Vagina (tissue), 2 donors: Measurements from ENCODE around the gene HOXB1. TPM values are rescaled to one million over a fixed set of nuclear protein-coding genes. Genes with fewer than 3 reads are reported as not detected.
A peak's percentile ranks its signal among the peaks of the same experiment; 100 is the strongest.

ENCODE experiments used
- DNase-seq, 2 donors: peaks; one replicate each; pipeline ENCODE4 v3.0.0-alpha.2; 2017; ENCODE audit errors: extremely low spot score in 2 of 2
- H3K27ac ChIP-seq: fragments of 200-600 bp; sonication (generic); one replicate; pipeline ENCODE4 v1.5.1; 2019
- H3K27me3 ChIP-seq: fragments of 200-600 bp; sonication (generic); one replicate; pipeline ENCODE4 v1.5.1; 2019
- H3K36me3 ChIP-seq, 2 donors: fragments of 200-600 bp; sonication (generic); one replicate each; pipeline ENCODE4 v1.5.1; 2017 to 2019
- H3K4me1 ChIP-seq: fragments of 200-600 bp; sonication (generic); one replicate; pipeline ENCODE4 v1.5.1; 2019
- H3K4me3 ChIP-seq, 2 donors: fragments of 200-600 bp; sonication (generic); 1 replicate in 1 of 2; 2 replicates in 1 of 2; pipeline ENCODE4 v1.5.1; 2016 to 2019
- H3K9me3 ChIP-seq: fragments of 200-600 bp; sonication (generic); one replicate; pipeline ENCODE4 v1.5.1; 2019
- POLR2A ChIP-seq, 2 donors: fragments of 450-650 bp; IDR thresholded peaks; one replicate each; pipeline ENCODE4 v1.6.1; 2017; ENCODE audit warnings: antibody characterized with exemption in 2 of 2, mild to moderate bottlenecking in 2 of 2, moderate library complexity in 2 of 2
- POLR2AphosphoS5 ChIP-seq, 2 donors: sonication (generic); formaldehyde crosslinking; IDR thresholded peaks; one replicate each; pipeline ENCODE4 v1.9.0; 2017; ENCODE audit warnings: antibody characterized with exemption in 2 of 2, mild to moderate bottlenecking in 2 of 2, low read depth in 1 of 2; ENCODE audit not compliant: insufficient read depth in 1 of 2
- intact Hi-C: fragments of 100-400 bp; cut with DNase I; formaldehyde crosslinking; loops from one replicate; pipeline ENCODE4 v1.15.1; 2023
- total RNA-seq: library from RNA; depleted of rRNA; stranded (reverse); fragments of >200 nt; gene quantifications from one replicate; pipeline ENCODE4 v1.2.3, GENCODE V29; 2016
- TF ChIP-seq, protein P1 (sequence below), 3 experiments: fragments of 450-650 bp in 2 of 3; fragments of 200-600 bp in 1 of 3; sonication (generic) in 1 of 3; IDR thresholded peaks; one replicate each; pipeline ENCODE4 v1.5.1; 2017 to 2019; ENCODE audit warnings: antibody characterized with exemption in 3 of 3, mild to moderate bottlenecking in 2 of 3, moderate library complexity in 2 of 3

HOXB1 gene
- total RNA-seq: not detected

DNA sequence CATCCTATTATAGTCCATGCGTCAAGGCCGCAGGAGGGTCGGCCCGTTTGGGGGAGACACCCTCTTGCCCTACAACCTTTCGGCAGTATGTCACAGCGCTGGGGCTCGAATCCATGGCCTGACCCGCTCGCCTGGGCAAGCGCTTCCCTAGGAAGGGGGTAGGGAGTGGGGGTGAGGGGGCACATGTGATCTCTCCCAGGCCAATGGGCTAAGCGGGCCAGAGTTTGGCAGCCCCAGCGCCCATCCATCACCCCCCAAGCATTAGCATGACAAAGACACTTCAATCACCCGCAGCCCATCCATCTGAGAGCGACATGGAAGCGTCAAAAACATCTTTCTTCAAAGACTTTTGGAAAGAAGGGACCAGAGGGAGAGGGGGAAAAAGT is at the start of gene HOXB1:
Gene HOXB1 (minus strand): TSS at position 125 of the 386 bp plus-strand sequence. CDS start 107 bp downstream, at position 18.
- H3K4me3 ChIP-seq: no peak within 1 kb of the TSS
- no peaks in the 10 kb centered on the region for H3K9me3 ChIP-seq
- TF ChIP-seq POLR2A (IDR thresholded peaks at IDR 0.05) (no peak), POLR2AphosphoS5 (IDR thresholded peaks at IDR 0.05; ENCODE audit: insufficient read depth in 1 of 2, low read depth in 1 of 2) (no peak)
- TF ChIP-seq, protein P1, sequence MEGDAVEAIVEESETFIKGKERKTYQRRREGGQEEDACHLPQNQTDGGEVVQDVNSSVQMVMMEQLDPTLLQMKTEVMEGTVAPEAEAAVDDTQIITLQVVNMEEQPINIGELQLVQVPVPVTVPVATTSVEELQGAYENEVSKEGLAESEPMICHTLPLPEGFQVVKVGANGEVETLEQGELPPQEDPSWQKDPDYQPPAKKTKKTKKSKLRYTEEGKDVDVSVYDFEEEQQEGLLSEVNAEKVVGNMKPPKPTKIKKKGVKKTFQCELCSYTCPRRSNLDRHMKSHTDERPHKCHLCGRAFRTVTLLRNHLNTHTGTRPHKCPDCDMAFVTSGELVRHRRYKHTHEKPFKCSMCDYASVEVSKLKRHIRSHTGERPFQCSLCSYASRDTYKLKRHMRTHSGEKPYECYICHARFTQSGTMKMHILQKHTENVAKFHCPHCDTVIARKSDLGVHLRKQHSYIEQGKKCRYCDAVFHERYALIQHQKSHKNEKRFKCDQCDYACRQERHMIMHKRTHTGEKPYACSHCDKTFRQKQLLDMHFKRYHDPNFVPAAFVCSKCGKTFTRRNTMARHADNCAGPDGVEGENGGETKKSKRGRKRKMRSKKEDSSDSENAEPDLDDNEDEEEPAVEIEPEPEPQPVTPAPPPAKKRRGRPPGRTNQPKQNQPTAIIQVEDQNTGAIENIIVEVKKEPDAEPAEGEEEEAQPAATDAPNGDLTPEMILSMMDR (IDR thresholded peaks at IDR 0.05): no peak
- no peak for DNase-seq
- H3K4me1 ChIP-seq: peaks cover 12% of the 10 kb centered on the region
- no peaks in the 10 kb centered on the region for H3K27me3 ChIP-seq
- intact Hi-C loops: no loop called here
- no peak within 1 kb of the TSS for H3K27ac ChIP-seq
- no peaks in the 10 kb centered on the region for H3K36me3 ChIP-seq

DNA sequence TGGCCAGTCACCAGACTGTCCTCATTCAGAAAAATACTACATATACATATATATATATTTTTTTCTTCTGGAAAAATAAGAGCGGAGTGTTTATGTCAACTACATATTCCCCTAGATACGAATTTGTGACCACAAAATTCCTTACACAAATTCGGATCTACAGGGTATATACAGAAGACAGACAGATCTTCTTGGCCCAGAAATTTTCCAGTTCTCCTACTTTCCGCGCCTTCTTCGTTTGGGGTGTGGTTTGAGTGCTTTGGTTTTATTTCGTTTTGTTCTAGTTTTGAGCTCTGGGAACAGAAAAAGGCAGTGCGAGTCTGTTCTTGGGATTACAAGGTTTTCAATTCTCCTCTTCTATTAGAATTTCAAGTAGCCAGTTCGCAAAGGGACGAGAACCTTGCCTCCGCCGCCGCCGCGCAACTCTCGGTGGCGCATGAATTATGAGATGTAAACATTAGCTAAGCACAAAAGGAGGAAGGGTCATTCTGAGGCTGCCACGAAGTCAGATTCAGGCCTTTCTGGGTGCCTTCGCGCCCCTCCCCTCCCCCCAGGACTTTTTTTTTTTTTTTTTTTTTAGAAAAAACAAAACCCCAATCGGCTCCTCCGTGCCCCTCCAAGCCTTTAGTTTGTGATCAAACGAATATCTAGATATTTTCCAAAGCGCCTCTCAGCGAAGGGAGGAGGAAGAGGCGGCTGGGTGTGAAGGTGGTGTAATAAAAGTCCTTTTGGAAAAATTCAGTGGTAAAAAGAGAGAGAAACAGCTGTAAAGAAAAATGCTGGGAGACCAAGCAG is 49.1 kb upstream of the HOXB1 start:
- TF ChIP-seq POLR2AphosphoS5 (IDR thresholded peaks at IDR 0.05; ENCODE audit: insufficient read depth in 1 of 2, low read depth in 1 of 2): no peak
- TF ChIP-seq, protein P1 (IDR thresholded peaks at IDR 0.05): no peak
- peak overlapping the region; percentile 49 for H3K27ac ChIP-seq
- no peak for DNase-seq
- intact Hi-C loops: no loop called here
- no peaks in the 10 kb centered on the region for H3K27me3 ChIP-seq
- no peaks in the 10 kb centered on the region for H3K9me3 ChIP-seq
- no peak overlapping the region for H3K4me3 ChIP-seq
- peaks cover 47% of the 10 kb centered on the region for H3K4me1 ChIP-seq
- H3K36me3 ChIP-seq: no peaks in the 10 kb centered on the region

DNA sequence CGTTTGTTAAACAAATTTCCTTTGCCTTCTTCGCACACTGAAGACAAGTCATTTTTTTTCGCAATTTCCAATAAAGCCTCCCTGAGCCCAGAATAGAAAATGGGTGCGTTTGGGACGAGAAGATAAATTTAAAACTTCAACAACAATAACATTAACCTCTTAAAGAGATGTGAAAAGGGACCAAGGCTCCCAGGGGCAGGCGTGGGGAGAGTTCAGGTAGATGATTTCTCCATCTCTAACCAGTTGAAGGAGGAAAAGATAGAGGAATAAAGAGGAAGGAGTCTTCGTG is 48.6 kb upstream of the HOXB1 start:
- TF ChIP-seq POLR2AphosphoS5 (IDR thresholded peaks at IDR 0.05; ENCODE audit: insufficient read depth in 1 of 2, low read depth in 1 of 2): no peak
- TF ChIP-seq, protein P1 (IDR thresholded peaks at IDR 0.05): no peak
- TF ChIP-seq POLR2A (IDR thresholded peaks at IDR 0.05): no peak
- intact Hi-C loops: no loop called here
- no peaks in the 10 kb centered on the region for H3K27me3 ChIP-seq
- peaks cover 44% of the 10 kb centered on the region for H3K4me1 ChIP-seq
- no peak for DNase-seq
- H3K4me3 ChIP-seq: peak overlapping the region in 1 of 2 donors; percentile 50
- no peaks in the 10 kb centered on the region for H3K9me3 ChIP-seq
- H3K27ac ChIP-seq: no peak overlapping the region
- H3K36me3 ChIP-seq: no peaks in the 10 kb centered on the region

DNA sequence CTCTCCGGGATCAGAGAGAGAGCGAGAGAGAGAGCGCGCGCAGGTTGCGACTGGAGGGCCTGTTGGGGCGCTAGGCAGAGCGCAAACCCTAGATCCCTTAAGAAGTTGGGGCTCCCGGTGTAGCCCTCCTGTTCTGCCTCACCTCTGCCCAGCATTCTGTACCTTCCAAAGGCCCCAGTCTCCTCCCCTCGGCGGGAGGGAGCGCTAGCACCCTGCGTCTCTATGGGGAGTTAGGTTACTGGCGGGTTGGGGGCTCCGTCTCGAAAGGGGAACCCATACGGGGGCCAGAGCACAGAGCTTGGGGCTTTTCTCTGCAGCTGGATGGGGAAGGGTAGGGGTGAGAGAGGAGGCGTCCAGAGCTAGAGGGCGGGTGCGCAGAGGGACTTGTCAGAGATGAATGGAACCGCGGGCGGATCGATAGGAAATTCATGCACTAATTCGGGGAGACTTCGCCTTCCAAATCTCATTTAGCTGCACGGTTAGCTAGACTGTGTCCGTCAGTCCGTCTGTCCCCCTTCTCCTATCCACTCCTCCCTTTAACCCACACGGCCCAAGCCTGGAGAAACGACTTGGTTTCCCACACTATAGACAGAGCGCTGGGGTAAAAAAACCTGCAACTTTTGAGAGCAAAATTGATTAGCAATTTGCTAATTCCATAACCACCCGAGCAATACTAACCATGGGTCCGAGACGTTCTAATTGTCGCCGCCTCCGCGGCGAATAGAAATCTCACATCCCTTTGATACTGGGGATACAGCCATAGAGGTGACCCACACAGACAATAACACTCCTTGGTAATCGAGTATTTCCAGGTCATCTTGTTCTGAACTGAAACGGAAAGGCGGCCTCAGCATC is 48.0 kb upstream of the HOXB1 start:
- peaks cover 44% of the 10 kb centered on the region for H3K4me1 ChIP-seq

More for the DNA sequence above, 48.0 kb upstream of the HOXB1 start:
- no peaks in the 10 kb centered on the region for H3K27me3 ChIP-seq
- H3K36me3 ChIP-seq: no peaks in the 10 kb centered on the region
- peak overlapping the region; percentile 50 to 52 for H3K4me3 ChIP-seq
- TF ChIP-seq, protein P1 (IDR thresholded peaks at IDR 0.05): no peak
- TF ChIP-seq POLR2A (IDR thresholded peaks at IDR 0.05): no peak
- TF ChIP-seq POLR2AphosphoS5 (IDR thresholded peaks at IDR 0.05; ENCODE audit: insufficient read depth in 1 of 2, low read depth in 1 of 2): no peak
- no peaks in the 10 kb centered on the region for H3K9me3 ChIP-seq
- no peak for DNase-seq
- intact Hi-C loops: no loop called here
- peak overlapping the region; percentile 75 for H3K27ac ChIP-seq
